HFF-Myc (cell line): ENCODE measurements around the gene DDC.
A peak's percentile ranks its signal among the peaks of the same experiment; 100 is the strongest.

Experiments used
- DNase-seq: peaks from one replicate; pipeline ENCODE4 v3.0.0-alpha.2; 2011; ENCODE audit warnings: low read depth; ENCODE audit errors: extremely low read depth
- H3K4me3 ChIP-seq: replicated peaks from 2 replicates; pipeline ENCODE4 v1.5.1; 2011; ENCODE audit warnings: low read depth, mild to moderate bottlenecking, control low read depth, low read length
- TF ChIP-seq, protein P1 (sequence below): IDR thresholded peaks from 2 replicates; pipeline ENCODE4 v1.5.1; 2012; ENCODE audit warnings: mild to moderate bottlenecking, low read depth, low read length, control low read depth; ENCODE audit errors: missing control alignments

The DDC gene, protein sequence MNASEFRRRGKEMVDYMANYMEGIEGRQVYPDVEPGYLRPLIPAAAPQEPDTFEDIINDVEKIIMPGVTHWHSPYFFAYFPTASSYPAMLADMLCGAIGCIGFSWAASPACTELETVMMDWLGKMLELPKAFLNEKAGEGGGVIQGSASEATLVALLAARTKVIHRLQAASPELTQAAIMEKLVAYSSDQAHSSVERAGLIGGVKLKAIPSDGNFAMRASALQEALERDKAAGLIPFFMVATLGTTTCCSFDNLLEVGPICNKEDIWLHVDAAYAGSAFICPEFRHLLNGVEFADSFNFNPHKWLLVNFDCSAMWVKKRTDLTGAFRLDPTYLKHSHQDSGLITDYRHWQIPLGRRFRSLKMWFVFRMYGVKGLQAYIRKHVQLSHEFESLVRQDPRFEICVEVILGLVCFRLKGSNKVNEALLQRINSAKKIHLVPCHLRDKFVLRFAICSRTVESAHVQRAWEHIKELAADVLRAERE

DNA sequence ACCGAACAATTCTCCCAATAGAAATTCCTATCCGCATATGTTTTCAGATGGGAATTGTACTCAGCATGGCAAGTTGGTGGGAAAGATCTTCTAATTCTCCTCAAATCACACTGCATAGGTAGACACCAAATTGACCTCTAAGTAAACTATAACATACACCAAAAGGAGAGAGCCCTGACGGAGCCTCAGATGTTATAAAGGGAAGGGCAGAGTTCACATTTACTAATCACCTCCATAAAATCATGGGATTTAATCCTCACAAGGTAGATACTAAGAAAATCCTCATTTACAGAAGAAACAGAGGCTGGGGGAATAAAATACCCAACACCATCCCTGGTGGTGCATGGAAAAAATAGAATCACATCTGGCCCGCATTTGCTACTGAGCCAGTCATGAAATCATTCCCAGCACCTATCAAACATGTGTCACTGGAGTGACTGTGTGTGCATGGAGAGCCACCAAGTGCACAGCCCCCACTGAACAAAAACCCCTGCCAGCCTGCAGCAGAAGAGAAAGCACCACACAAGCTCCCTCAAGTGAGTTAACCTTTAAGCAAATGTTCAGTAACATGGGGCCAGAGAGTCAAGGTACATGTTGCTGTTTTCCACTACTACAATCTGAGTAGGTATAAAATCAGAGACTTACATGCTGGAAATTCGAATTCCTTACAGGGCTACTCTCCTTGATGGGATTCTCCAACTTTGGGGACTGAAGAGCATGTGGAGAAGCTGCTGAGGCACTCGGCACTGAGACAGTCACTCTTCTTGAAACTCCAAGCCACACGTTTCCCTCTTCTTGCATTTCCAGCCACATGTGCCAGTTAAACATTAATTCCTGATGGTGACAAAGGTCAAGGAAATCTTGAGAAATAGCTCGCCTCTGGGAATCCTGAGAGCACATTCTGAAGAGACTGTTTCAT, at the start of gene DDC:
TSS of gene DDC (minus strand) at position 766 of the 919 bp plus-strand sequence. CDS start 21,320 bp downstream, outside the sequence.
- TF ChIP-seq, protein P1, sequence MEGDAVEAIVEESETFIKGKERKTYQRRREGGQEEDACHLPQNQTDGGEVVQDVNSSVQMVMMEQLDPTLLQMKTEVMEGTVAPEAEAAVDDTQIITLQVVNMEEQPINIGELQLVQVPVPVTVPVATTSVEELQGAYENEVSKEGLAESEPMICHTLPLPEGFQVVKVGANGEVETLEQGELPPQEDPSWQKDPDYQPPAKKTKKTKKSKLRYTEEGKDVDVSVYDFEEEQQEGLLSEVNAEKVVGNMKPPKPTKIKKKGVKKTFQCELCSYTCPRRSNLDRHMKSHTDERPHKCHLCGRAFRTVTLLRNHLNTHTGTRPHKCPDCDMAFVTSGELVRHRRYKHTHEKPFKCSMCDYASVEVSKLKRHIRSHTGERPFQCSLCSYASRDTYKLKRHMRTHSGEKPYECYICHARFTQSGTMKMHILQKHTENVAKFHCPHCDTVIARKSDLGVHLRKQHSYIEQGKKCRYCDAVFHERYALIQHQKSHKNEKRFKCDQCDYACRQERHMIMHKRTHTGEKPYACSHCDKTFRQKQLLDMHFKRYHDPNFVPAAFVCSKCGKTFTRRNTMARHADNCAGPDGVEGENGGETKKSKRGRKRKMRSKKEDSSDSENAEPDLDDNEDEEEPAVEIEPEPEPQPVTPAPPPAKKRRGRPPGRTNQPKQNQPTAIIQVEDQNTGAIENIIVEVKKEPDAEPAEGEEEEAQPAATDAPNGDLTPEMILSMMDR = no peak
- no peak for DNase-seq

DNA sequence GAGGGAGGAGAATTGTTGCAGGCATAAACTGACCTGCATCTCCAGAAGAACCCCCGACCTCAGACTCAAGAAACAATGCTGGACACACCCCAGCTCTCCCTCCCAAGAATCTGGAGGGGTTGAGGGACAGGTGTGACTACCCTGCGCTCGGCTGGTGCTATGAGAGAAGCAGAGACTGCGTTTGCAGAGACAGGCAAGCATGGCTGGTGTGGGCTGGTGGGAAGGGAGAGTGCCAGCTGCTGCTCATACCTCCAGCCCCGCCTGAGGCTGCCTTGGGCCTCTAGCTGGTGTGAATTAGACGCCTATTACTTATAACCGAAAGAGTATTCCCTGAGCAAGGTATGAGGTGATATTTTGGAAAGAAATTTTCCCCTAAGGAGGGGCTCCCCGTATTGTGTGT, 48.3 kb upstream of the DDC start:
- TF ChIP-seq, protein P1 = no peak
- no peak overlapping the region for H3K4me3 ChIP-seq
- DNase-seq = no peak

More for the DNA sequence above, at the start of gene DDC:
- H3K4me3 ChIP-seq = no peak within 1 kb of the TSS

DNA sequence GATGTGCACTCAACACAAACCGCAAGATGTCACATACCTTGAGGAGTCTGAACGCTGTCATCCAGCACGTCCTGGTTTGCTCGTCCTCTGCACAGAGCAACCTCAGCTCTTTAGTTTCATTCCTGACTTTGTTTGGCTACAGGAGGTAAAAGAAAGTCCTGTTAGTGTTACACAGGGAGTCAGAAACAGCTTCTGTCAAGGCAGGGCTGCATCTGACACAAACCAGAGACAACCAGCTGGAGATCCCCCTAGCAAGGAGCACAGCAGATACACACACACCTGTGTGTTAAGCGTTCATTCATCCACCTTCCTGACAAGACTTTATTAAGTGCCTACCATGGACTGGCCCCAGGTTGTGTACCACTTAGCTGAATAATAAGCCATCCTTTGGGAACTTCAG, 47.5 kb upstream of the DDC start:
- DNase-seq = no peak
- TF ChIP-seq, protein P1 = no peak
- no peak overlapping the region for H3K4me3 ChIP-seq

DNA sequence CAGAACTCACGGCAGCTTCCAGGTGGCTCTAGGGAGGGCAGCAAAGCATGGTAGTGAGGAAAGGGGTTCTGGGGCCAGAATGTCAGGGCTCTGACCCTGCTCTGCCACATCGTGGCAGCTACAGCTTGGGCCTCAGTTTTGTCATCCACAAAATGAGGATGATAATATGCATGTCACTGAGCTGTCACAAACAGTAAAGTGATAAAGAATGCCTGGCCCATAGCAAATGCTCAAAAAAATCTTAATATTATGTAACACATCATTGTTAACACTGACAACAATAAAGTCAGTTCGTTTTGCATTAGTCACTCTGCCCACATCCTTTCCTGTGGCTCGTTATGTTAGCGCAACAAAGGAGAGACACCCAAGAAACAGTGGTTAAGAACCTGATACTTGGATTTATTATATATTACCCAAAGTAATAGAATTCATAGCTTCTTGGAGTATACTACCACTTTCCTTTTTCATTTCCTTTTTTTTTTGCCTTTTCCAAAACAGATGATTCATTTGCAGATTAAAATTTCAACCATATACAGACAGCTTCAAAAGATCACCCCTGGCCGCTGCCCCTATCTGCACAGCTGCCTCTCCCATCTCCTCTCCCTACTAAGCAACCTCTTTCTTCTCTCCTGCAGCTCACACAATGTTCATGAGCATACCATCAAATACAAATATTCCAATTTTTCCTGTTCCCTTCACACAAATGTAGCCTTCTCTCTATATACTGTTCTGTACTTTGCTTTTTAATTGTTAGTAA, 45.5 kb upstream of the DDC start:
- peak; percentile 36 for DNase-seq
- TF ChIP-seq, protein P1 = no peak

DNA sequence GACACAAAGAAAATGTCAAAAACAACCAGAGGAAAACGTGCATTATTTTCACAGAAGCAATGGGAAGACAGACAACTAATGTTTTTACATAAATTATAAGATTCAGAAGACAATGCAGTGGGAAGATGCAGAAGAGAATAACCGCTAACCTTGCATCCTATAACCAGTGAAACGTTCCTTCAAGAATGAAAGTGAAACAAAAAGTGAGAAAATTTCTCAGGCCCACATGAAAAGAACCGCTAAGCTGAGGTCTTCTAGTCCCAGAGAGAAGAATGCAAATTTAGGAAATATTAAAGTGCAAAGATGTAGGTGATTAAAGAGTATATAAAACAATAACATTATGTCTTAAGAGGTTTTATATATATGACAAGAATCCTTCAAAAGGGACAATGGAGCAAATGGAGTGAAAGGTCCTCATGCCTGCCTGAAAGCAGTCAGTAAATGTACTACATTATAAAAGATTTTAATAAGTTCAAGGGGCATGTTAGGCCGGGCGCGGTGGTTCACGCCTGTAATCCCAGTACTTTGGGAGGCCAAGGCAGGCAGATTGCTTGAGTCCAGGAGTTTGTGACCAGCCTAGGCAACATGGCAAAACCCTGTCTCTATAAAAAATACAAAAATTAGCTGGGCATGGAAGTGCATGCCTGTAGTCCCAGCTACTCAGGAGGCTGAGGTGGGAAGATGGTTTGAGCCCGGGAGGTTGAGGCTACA, 43.1 kb upstream of the DDC start:
- H3K4me3 ChIP-seq = no peak overlapping the region
- DNase-seq = no peak
- TF ChIP-seq, protein P1 = no peak

More for the DNA sequence above, 45.5 kb upstream of the DDC start:
- H3K4me3 ChIP-seq = no peak overlapping the region
